Neuronal stem cell (in vitro differentiated cells): ENCODE data around the gene CR2.

Experiments used
- DNase-seq: peaks from one replicate; pipeline ENCODE4 v3.0.0-alpha.2; 2013; ENCODE audit warnings: low spot score
- H2AFZ ChIP-seq: one replicate; pipeline ENCODE4 v1.6.1; 2013; ENCODE audit warnings: mild to moderate bottlenecking, low read length, inconsistent platforms
- H2AK5ac ChIP-seq: 2 replicates; pipeline ENCODE4 v1.6.1; 2013; ENCODE audit warnings: low read depth, mild to moderate bottlenecking, inconsistent platforms, low read length, moderate library complexity, mixed read lengths
- H2BK120ac ChIP-seq: 2 replicates; pipeline ENCODE4 v1.6.1; 2013; ENCODE audit warnings: low read depth, mild to moderate bottlenecking, inconsistent platforms, low read length, moderate library complexity, mixed read lengths
- H2BK12ac ChIP-seq: one replicate; pipeline ENCODE4 v1.6.1; 2013; ENCODE audit warnings: low read length, inconsistent platforms
- H2BK15ac ChIP-seq: 2 replicates; pipeline ENCODE4 v1.6.1; 2013; ENCODE audit warnings: mild to moderate bottlenecking, low read length, inconsistent platforms, mixed read lengths
- H2BK5ac ChIP-seq: one replicate; pipeline ENCODE4 v1.6.1; 2013; ENCODE audit warnings: inconsistent platforms, mild to moderate bottlenecking, low read length, moderate library complexity
- H3K14ac ChIP-seq: one replicate; pipeline ENCODE4 v1.6.1; 2013; ENCODE audit warnings: low read length, inconsistent platforms
- H3K18ac ChIP-seq: 2 replicates; pipeline ENCODE4 v1.6.1; 2013; ENCODE audit warnings: low read length, inconsistent platforms
- H3K23ac ChIP-seq: 2 replicates; pipeline ENCODE4 v1.6.1; 2013; ENCODE audit warnings: low read depth, mild to moderate bottlenecking, mixed read lengths, low read length, inconsistent platforms; ENCODE audit not compliant: poor library complexity
- H3K27ac ChIP-seq: replicated peaks from 3 replicates; pipeline ENCODE4 v1.5.1; 2013; ENCODE audit warnings: low read length, inconsistent platforms
- H3K27me3 ChIP-seq, 3 experiments: 2 replicates each; pipeline ENCODE4 v1.6.1; 2013; ENCODE audit warnings: low read length in 3 of 3, mild to moderate bottlenecking in 2 of 3, inconsistent platforms in 1 of 3, low read depth in 1 of 3, mixed read lengths in 1 of 3, moderate library complexity in 1 of 3; ENCODE audit not compliant: control insufficient read depth in 3 of 3, insufficient read depth in 3 of 3
- H3K36me3 ChIP-seq, 2 donors: replicated peaks in 1 of 2; 2 replicates each; pipeline ENCODE4 v1.6.1; 2013; ENCODE audit warnings: low read length in 2 of 2; ENCODE audit not compliant: control insufficient read depth in 2 of 2, insufficient read depth in 2 of 2
- H3K4ac ChIP-seq: 2 replicates; pipeline ENCODE4 v1.6.1; 2013; ENCODE audit warnings: inconsistent platforms, mild to moderate bottlenecking, low read length, moderate library complexity
- H3K4me1 ChIP-seq, 2 donors: 1 replicate in 1 of 2; 2 replicates in 1 of 2; pipeline ENCODE4 v1.6.1; 2013; ENCODE audit warnings: low read length in 2 of 2, low read depth in 1 of 2; ENCODE audit not compliant: control insufficient read depth in 2 of 2, insufficient read depth in 1 of 2
- H3K4me2 ChIP-seq: one replicate; pipeline ENCODE4 v1.6.1; 2013; ENCODE audit warnings: mild to moderate bottlenecking, low read length, inconsistent platforms; ENCODE audit not compliant: insufficient read depth, poor library complexity, severe bottlenecking
- H3K4me3 ChIP-seq, 2 donors: 2 replicates each; pipeline ENCODE4 v1.5.1; 2013; ENCODE audit warnings: low read length in 2 of 2, mild to moderate bottlenecking in 2 of 2, inconsistent platforms in 1 of 2, moderate library complexity in 1 of 2
- H3K79me1 ChIP-seq: one replicate; pipeline ENCODE4 v1.6.1; 2013; ENCODE audit warnings: low read depth, mild to moderate bottlenecking, inconsistent platforms, low read length, moderate library complexity
- H3K9ac ChIP-seq: one replicate; pipeline ENCODE4 v1.6.1; 2013; ENCODE audit warnings: mild to moderate bottlenecking, low read depth, low read length, inconsistent platforms; ENCODE audit not compliant: poor library complexity
- H3K9me3 ChIP-seq, 2 donors: replicated peaks in 1 of 2; 2 replicates each; pipeline versions ENCODE3 to v1.6.1; 2013; ENCODE audit warnings: low read length in 2 of 2, mild to moderate bottlenecking in 2 of 2, inconsistent platforms in 1 of 2, low read depth in 1 of 2, mixed read lengths in 1 of 2, moderate library complexity in 1 of 2; ENCODE audit not compliant: control insufficient read depth in 2 of 2, insufficient read depth in 1 of 2
- H4K8ac ChIP-seq: one replicate; pipeline ENCODE4 v1.6.1; 2013; ENCODE audit warnings: low read depth, mild to moderate bottlenecking, inconsistent platforms, low read length, moderate library complexity
- H4K91ac ChIP-seq: one replicate; pipeline ENCODE4 v1.6.1; 2013; ENCODE audit warnings: low read length, low read depth, mild to moderate bottlenecking, inconsistent platforms; ENCODE audit not compliant: poor library complexity
- WGBS, 2 donors: extraction: QIAGEN DNeasy Blood & Tissue Kit; methylation state at CpG; one replicate each; pipeline ENCODE4 v1.1.7; 2013; ENCODE audit warnings: missing lambda C conversion rate in 2 of 2, mixed read lengths in 1 of 2; ENCODE audit not compliant: insufficient read length in 2 of 2, insufficient replicate concordance in 1 of 2; ENCODE audit errors: extremely low coverage in 2 of 2; 5-methylcytosine and 5-hydroxymethylcytosine counted together

Gene CR2

GRCh38 chr1:207501071-207501470 lies 46.9 kb downstream of the CR2 start:
- Histone ChIP-seq H3K4ac (no peak overlapping the region), H3K27me3 (peaks cover 2 to 35% (median 16%) of the 10 kb centered on the region in 3 experiments)

GRCh38 chr1:207502726-207503125 lies 48.6 kb downstream of the CR2 start:
- no peak overlapping the region for H3K4me3 ChIP-seq
- no peaks in the 10 kb centered on the region for H3K4me1 ChIP-seq
- no peak overlapping the region for H4K8ac ChIP-seq
- H3K27ac ChIP-seq = no peak overlapping the region
- no peak overlapping the region for H2AK5ac ChIP-seq
- H3K9ac ChIP-seq = no peak overlapping the region
- no peak overlapping the region for H3K18ac ChIP-seq
- DNase-seq = no peak
- H3K9me3 ChIP-seq = no peaks in the 10 kb centered on the region
- no CpG with 5 or more reads among the region's 7 CpGs for WGBS, 2 donors
- H3K4ac ChIP-seq = no peak overlapping the region
- H3K27me3 ChIP-seq = peaks cover 0 to 20% (median 4%) of the 10 kb centered on the region in 3 experiments
- no peak overlapping the region for H3K23ac ChIP-seq
- no peak overlapping the region for H2BK12ac ChIP-seq
- no peak overlapping the region for H3K14ac ChIP-seq
- no peak overlapping the region for H2BK5ac ChIP-seq
- H3K4me2 ChIP-seq = no peak overlapping the region
- H3K79me1 ChIP-seq = no peaks in the 10 kb centered on the region
- no peak overlapping the region for H2BK15ac ChIP-seq
- H4K91ac ChIP-seq = no peak overlapping the region
- no peaks in the 10 kb centered on the region for H3K36me3 ChIP-seq
- H2AFZ ChIP-seq = no peak overlapping the region
- no peak overlapping the region for H2BK120ac ChIP-seq

More at GRCh38 chr1:207501071-207501470, 46.9 kb downstream of the CR2 start:
- Histone ChIP-seq H3K4me3 (no peak overlapping the region), H3K27ac (no peak overlapping the region), H3K18ac (no peak overlapping the region), H3K9ac (no peak overlapping the region), H3K79me1 (no peaks in the 10 kb centered on the region), H2BK5ac (no peak overlapping the region), H3K4me2 (no peak overlapping the region), H4K91ac (no peak overlapping the region), H3K9me3 (no peaks in the 10 kb centered on the region), H3K23ac (no peak overlapping the region), H2AFZ (no peak overlapping the region), H2AK5ac (no peak overlapping the region), H2BK15ac (no peak overlapping the region), H4K8ac (no peak overlapping the region), H3K14ac (no peak overlapping the region), H2BK12ac (no peak overlapping the region), H2BK120ac (no peak overlapping the region), H3K36me3 (no peaks in the 10 kb centered on the region), H3K4me1 (peaks cover 0 to 2% of the 10 kb centered on the region in 2 donors)
- no CpG with 5 or more reads among the region's 5 CpGs for WGBS, 2 donors
- DNase-seq = no peak

DNA sequence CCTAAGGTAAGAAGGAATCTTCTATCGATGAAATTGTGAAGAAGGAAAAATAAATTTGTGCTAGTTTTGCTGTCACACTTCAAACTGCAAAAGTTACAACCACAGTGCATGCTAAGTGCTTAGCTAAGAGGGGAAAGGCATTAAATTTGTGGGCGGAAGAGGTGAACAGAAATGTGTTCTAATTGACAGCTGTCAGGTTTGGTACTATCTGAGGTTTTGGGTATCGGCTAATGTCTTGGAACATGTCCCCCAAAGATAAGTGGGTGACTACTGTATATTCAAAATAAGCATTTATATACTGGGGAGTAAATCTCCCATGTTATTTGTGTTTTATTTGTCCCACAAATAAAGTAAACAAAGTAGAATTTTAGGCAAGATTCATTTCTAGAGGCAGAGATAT lies 49.8 kb downstream of the CR2 start:
- no peaks in the 10 kb centered on the region for H3K9me3 ChIP-seq
- no peak overlapping the region for H2BK12ac ChIP-seq
- no peak overlapping the region for H2BK120ac ChIP-seq
- no peak overlapping the region for H4K91ac ChIP-seq
- no peak overlapping the region for H4K8ac ChIP-seq
- WGBS, 2 donors = no CpG with 5 or more reads among the region's 3 CpGs
- no peaks in the 10 kb centered on the region for H3K79me1 ChIP-seq
- no peaks in the 10 kb centered on the region for H3K4me1 ChIP-seq
- H3K18ac ChIP-seq = no peak overlapping the region
- no peak overlapping the region for H2BK5ac ChIP-seq
- peaks cover 0 to 14% (median 0%) of the 10 kb centered on the region in 3 experiments for H3K27me3 ChIP-seq
- H3K23ac ChIP-seq = no peak overlapping the region
- H3K27ac ChIP-seq = no peak overlapping the region
- no peak overlapping the region for H3K4ac ChIP-seq
- no peak overlapping the region for H3K4me2 ChIP-seq
- H3K14ac ChIP-seq = no peak overlapping the region
- no peaks in the 10 kb centered on the region for H3K36me3 ChIP-seq
- H3K9ac ChIP-seq = no peak overlapping the region
- no peak overlapping the region for H3K4me3 ChIP-seq
- no peak overlapping the region for H2BK15ac ChIP-seq
- H2AFZ ChIP-seq = no peak overlapping the region
- no peak overlapping the region for H2AK5ac ChIP-seq
- DNase-seq = no peak

DNA sequence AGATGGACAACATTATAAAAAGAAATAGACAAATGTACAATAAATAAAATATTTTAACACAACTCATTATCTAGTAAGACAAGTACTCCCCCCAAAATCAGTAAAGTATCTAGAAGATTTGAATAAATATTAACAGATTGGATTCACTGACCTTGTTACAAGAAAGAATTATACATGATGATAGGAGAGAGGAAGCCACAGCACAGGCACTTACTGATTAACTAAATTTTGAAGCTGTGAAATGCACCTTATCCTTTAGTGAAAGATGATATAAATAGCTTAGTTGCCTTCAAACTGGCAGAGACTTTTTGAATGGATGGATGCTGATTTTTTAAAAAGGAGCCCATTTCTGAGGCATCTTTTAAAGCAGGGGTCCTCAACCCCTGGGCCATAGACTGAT lies 50.3 kb downstream of the CR2 start:
- H2AFZ ChIP-seq = no peak overlapping the region
- H3K27ac ChIP-seq = no peak overlapping the region
- no peak overlapping the region for H3K14ac ChIP-seq
- no peak overlapping the region for H4K91ac ChIP-seq
- H3K4me2 ChIP-seq = no peak overlapping the region
- H2BK120ac ChIP-seq = no peak overlapping the region
- H3K4me3 ChIP-seq = no peak overlapping the region
- H2BK15ac ChIP-seq = no peak overlapping the region
- no peak overlapping the region for H4K8ac ChIP-seq
- no peaks in the 10 kb centered on the region for H3K36me3 ChIP-seq
- H3K79me1 ChIP-seq = no peaks in the 10 kb centered on the region
- H3K9ac ChIP-seq = no peak overlapping the region
- H2BK5ac ChIP-seq = no peak overlapping the region
- H3K23ac ChIP-seq = no peak overlapping the region
- H2AK5ac ChIP-seq = no peak overlapping the region
- H3K4me1 ChIP-seq = no peaks in the 10 kb centered on the region
- H3K9me3 ChIP-seq = no peaks in the 10 kb centered on the region
- no peak overlapping the region for H3K4ac ChIP-seq
- no peak overlapping the region for H2BK12ac ChIP-seq
- no peak for DNase-seq
- no peak overlapping the region for H3K18ac ChIP-seq
- H3K27me3 ChIP-seq = peaks cover 0 to 14% (median 0%) of the 10 kb centered on the region in 3 experiments
